Erythroblast (primary cell): ENCODE results near the gene KLHL21.
"Not testable (repeated sequence)": the region's sequence is repeated elsewhere in the genome, so short reads cannot be mapped to it uniquely, and the experiment has no call there.

Experiments used
- DNase-seq, 2 experiments: peaks; one replicate each; lab custom pipeline; 2025; lab: John Stamatoyannopoulos, UW
- GATA1 ChIP-seq: IDR thresholded peaks from 2 replicates; pipeline ENCODE4 v1.6.1; 2011; ENCODE audit warnings: low read depth, mild to moderate bottlenecking, control low read depth, low read length, moderate library complexity
- POLR2A ChIP-seq: IDR thresholded peaks from 2 replicates; pipeline ENCODE4 v1.6.1; 2011; ENCODE audit warnings: mild to moderate bottlenecking, low read length

The KLHL21 gene, protein sequence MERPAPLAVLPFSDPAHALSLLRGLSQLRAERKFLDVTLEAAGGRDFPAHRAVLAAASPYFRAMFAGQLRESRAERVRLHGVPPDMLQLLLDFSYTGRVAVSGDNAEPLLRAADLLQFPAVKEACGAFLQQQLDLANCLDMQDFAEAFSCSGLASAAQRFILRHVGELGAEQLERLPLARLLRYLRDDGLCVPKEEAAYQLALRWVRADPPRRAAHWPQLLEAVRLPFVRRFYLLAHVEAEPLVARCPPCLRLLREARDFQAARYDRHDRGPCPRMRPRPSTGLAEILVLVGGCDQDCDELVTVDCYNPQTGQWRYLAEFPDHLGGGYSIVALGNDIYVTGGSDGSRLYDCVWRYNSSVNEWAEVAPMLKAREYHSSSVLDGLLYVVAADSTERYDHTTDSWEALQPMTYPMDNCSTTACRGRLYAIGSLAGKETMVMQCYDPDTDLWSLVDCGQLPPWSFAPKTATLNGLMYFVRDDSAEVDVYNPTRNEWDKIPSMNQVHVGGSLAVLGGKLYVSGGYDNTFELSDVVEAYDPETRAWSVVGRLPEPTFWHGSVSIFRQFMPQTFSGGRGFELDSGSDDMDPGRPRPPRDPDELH

DNA sequence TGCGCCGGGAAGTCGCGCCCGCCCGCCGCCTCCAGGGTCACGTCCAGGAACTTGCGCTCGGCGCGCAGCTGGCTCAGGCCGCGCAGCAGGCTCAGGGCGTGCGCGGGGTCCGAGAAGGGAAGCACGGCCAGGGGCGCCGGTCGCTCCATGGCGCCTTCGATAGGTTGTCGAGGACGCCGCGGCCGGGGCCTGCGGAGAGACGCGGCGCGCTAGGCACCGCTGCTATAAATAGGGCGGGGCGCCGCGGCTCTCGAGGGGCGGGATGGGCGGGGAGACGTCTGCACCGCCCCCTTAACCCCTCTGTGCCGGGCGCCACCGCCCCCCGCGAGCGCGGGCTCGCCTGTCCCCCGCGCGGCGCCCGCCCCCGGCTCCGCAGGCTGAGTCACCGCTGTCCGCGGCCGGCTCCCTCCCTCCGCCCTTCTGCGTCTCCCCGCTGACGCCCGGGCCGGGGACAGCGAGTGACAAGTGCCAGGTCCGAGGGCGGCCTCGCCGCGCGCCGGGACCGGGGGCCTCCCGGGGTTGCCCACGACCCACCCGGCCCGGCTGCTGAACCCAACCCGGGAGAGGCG lies at the start of gene KLHL21:
TSS of gene KLHL21 (minus strand) at position 201 of the 569 bp plus-strand sequence. CDS start at position 149, 52 bp downstream.
- TF ChIP-seq GATA1 (no peak), POLR2A (peak; percentile 90)
- DNase-seq = peak; percentile 94 to 98

DNA sequence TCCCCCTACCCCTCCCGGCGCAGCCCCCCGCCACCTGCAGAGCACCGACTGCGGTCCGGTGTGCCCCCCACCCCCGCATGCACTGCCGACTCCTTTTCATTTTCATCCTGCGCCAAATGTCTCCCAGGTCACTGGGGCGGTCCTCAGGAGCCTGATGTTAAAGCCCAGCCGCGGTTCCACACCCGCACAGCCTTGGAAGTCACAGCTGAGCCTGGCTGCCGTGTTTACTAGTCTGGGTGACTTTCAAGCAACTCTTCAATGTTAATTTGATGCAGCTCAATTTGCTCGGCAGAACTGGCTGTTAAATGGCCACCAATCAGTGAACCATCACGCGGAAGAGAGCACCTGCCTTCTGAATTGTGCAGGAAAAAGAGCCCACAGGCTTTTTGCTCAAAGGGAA lies 49.2 kb upstream of the KLHL21 start:
- TF ChIP-seq GATA1 = no peak
- TF ChIP-seq POLR2A = no peak
- no peak for DNase-seq

DNA sequence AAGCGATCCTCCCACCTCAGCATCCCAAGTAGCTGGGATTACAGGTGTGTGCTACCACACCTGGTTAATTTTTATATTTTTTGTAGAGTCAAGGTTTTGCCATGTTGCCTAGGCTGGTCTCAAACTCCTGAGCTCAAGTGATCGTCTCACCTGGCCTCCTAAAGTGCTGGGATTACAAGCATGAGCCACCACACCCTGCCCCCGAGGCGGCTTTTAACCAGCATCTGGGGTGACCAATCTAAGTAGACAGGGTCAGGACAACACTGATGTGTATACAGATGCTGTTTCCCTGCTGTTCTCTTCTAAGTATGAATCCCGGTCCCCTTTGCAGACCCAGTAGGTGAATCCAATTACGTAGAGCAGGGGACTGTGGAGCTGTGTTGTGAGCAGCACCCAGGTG lies 45.9 kb upstream of the KLHL21 start:
- no peak for TF ChIP-seq POLR2A
- no peak for TF ChIP-seq GATA1
- DNase-seq = no peak

DNA sequence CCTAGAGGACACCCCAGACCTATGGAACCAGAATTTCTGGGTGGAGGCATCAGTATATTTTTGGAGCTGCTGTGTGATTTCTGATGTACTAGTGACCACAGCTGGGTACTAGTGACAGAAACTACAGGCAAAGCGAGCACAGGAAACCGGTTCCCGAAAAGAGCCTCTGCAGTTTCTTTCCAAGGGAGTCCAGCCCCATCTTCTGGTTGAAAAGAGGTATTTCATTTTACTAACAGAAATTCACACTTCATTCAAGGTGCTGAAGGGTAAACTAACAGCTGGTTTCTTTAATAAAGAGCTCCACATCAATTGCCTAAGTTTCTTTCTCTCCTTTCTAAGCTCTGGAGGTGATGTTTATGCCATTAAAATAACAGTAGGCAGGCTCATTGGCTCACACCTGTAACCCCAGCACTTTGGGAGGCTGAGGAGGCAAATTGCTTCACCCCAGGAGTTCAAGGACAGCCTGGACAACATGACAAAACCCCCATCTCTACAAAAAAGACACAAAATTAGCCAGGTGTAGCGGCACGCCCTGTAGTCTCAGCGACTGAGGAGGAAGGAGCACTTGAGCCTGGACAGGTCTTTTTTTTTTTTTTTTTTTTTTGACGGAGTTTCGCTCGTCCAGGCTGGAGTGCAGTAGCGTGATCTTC lies 44.0 kb upstream of the KLHL21 start:
- DNase-seq = peak; percentile 67 to 75

DNA sequence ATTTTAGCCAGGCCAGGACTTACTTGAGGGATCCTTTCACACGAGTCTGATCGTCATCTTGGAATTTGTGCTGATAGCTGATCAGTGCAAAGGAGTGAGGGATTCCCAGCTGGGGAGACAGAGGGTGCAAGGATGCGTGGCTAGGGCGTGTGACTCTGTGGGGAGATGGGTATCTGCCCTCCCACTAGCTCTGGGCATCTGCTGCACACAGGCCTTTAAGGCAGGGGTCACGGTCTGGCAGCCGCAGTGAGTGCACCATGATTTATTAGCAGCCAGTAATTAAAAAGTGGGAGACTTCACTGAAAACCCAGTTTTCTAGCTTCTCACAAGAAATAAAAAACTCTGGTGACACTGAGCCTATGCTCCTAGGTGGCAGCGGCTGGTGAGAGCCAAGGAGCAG lies 42.3 kb upstream of the KLHL21 start:
- no peak for DNase-seq
- TF ChIP-seq GATA1 = no peak
- TF ChIP-seq POLR2A = no peak

More for the DNA sequence above, 44.0 kb upstream of the KLHL21 start:
- no peak for TF ChIP-seq GATA1
- no peak for TF ChIP-seq POLR2A

DNA sequence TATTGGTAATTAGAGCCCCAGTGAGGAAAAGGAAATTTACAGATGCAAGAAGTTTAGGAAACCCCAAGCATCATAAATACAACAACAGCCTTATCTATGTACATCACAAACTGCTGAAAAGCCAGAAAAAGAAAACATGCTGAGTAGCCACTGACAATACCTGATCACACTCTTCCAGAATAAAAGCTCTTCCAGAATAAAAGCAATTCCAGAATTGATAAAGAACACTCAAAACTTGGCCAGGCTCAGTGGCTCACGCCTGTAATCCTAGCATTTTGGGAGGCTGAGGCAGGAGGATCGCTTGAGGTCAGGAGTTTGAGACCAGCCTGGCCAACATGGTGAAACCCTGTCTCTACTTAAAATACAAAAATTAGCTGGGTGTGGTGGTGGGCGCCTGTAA lies 38.2 kb upstream of the KLHL21 start:
- not testable (repeated sequence) for DNase-seq

DNA sequence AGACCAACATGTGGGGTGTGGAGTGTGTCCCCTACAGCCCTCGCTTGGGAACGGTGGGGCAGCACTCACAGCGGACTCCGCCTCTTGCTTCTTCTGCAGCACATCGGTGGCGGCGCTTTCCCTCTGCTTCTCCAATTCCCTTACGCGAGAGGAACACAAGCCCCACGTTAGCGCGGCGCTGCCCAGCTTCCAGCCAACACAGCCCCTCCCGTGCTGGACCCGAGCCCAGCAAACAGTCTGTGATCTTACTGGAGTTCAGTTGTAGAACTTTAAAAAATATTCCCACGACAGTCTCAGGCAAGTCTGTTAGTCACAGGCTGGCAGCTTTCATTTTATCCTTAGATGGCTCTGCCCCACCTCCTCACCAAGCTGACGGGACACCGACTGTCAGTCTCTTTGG lies 35.6 kb upstream of the KLHL21 start:
- TF ChIP-seq GATA1 (no peak), POLR2A (no peak)
- no peak for DNase-seq

DNA sequence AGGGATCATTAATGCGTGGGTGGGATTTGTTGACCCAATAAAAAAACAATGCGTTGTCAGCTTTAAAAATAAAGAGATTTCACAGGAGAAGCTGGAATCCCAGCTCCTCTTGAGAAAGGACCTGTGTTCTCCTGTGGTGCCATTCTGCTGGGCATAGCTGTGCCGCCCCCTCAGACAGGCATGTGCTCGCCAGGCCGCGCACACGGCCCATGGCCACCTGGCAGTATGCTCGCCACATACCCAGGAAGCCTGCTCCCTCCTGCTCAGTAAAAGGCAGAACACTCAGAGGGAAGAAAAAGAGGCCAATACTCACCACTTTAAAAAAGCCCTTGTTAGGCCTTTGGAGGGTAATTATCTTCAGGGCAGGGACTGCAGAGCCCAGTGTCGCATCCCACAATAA lies 35.1 kb upstream of the KLHL21 start:
- DNase-seq = no peak
- TF ChIP-seq GATA1 (no peak), POLR2A (no peak)

DNA sequence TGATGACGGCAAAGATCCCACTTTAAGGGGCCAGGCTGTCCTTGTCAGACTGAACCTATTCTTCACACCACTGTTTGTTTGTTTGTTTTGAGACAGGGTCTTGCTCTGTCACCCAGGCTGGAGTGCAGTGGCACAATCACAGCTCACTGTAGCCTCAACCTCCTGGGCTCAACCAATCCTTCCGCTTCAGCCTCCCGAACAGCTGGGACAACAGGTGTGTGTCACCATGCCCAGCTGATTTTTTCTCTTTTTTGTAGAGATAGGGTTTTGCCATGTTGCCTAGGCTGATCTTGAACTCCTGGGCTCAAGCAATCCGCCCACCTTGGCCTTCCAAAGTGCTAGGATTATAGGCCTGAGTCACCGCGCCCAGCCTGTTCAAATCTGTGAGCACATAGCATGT lies 34.1 kb upstream of the KLHL21 start:
- not testable (repeated sequence) for DNase-seq

DNA sequence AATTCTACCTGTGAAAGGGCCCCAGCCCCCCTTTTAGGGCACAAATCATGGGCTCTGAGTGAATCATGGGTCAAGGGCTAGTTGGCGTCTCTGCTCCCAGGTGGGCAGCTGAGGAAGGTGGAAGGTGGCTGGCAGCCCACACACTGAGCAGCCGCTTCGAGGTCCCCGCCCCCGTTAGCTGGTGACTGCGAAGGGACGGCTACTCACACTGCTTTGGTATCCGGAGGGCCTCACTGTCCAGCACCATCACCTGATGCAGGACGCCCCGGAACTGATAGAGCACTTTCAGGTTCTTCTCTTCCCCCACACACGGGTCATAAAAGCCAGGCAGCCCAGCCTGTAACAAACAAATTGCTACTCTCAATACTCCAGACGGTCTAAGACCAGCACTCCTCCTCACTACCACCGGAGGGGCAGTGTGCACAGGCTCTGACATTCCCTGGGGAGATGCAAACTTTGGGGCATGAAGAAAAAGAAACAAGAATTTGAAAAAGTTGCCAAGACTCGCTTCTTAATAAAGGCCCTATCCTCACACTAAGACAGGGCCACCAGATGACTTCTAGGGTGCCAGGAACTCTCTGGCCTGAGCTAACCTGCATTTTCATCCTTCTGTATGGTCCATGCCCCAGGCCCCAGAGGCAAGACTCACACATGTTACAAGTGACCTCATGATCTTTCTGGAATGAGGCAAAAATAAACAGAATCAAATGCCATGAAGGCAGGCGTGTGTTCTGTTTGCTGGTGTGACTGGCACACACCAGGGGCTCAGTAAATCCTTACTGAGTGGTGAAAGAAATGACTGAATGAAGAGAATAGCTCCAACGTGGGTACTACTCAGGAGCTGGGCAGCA lies 33.5 kb upstream of the KLHL21 start:
- no peak for TF ChIP-seq GATA1
- no peak for TF ChIP-seq POLR2A
- DNase-seq = no peak

DNA sequence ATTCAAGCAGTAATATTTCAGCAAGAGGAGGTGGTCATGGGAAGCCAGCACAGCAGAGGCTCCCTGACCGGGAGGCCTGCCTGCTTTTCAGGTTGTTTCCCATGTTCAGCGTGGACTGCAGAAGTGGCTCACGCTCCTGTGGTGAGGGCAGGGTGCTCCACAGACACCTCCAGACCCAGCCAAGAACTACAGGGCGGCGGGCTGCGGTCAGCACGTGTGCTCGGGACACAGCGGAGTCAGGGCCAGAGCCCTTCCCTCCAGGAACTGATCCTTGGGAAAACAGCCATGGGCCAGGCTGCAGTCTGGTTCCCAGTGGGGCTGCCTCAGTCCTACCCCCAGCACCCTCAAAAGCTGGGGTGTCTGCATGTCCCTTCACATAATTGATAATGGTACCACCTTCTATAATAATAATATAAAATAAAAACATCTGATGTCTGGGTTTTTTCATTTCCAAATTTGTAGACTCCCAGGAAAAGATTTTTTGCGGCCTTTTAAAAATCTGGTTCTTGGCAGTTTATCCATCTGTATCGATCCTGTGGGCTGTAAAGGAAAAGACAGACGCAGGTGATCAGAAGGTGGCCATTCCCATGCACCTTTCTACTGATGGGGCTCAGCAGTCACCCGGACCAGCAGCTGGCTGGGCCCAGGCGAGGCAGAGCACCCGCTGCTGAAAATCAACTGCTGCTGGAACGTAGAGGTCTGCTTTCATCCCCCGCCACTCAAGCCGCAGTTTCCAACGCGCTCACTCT lies 32.7 kb upstream of the KLHL21 start:
- no peak for TF ChIP-seq POLR2A
- no peak for TF ChIP-seq GATA1
- no peak for DNase-seq

DNA sequence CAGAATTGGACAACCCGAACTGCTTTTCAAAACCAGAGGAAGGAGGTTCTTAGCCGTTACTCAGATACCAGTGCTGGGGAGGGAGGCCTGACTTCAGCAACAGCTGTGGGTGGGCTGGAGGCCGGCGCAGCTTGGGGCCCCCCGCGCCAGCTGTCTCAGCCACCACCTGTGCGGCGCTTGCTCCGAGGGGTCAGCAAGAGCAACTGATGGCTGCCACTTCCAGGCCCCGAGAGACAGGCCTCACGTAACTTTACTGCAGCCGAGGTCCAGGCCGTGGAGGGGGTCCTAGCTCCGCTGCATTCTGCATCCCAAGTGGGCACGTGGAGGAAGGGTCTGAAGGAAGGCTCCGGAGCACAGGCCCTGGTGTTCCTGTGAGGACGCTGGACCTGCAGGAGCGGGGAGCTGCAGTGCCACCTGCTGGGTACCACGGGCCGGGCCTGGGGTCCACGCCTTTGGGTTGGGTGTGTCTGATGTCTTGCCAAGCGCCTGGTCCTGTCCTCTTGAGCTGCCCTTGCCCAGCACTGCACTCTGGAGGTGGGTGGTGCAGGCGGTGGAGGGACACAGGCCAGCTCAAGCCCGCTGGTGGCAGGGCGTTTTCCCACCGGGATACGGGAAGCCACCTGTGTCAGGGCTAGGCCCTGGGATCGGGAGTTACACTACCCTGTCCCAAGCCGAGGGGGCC lies 31.8 kb upstream of the KLHL21 start:
- no peak for TF ChIP-seq POLR2A
- DNase-seq = peak; percentile 58 to 69
